H1 (cell line): Measurements from ENCODE around the gene PRPF4. TPM values are rescaled to one million over a fixed set of nuclear protein-coding genes. Genes with fewer than 3 reads are reported as not detected.

Source experiments
- CEBPB ChIP-seq: IDR thresholded peaks from 2 replicates; pipeline ENCODE4 v1.6.1; 2012; ENCODE audit warnings: low read depth, low read length
- RBBP5 ChIP-seq: IDR thresholded peaks from 2 replicates; pipeline ENCODE4 v1.7.1; 2012; ENCODE audit warnings: low read depth, mild to moderate bottlenecking, inconsistent platforms, low read length, moderate library complexity, borderline replicate concordance
- SIN3A ChIP-seq, 2 experiments: IDR thresholded peaks in 1 of 2; conservative IDR thresholded peaks in 1 of 2; 2 replicates each; pipeline ENCODE4 v1.6.1; 2011 to 2012; ENCODE audit warnings: low read length in 2 of 2, improper control_type of control experiment in 1 of 2, low read depth in 1 of 2, mild to moderate bottlenecking in 1 of 2
- SP4 ChIP-seq: IDR thresholded peaks from 2 replicates; pipeline ENCODE4 v1.6.1; 2012; ENCODE audit warnings: low read length, inconsistent platforms
- polyA plus RNA-seq, 7 experiments: library from polyadenylated mRNA; depleted of rRNA in 3 of 7; stranded (reverse) in 5 of 7; unstranded in 2 of 7; fragments of >200 nt in 5 of 7; fragments of 200-250 nt in 2 of 7; gene quantifications; 1 replicate in 5 of 7; 2 replicates in 1 of 7; 4 replicates in 1 of 7; pipeline versions ENCODE4 v1.2.1 to v1.2.3, GENCODE V29; 2011 to 2013; ENCODE audit warnings: missing spikeins in 2 of 7, mixed read lengths in 2 of 7
- total RNA-seq: library from RNA; stranded (reverse); fragmentation: NEBNext Ultra II Directional; extraction: Animal tissue kit (Norgen Biotek cat#: 25700); gene quantifications from 2 replicates; pipeline ENCODE4 v1.2.1, GENCODE V29; 2021
- TF ChIP-seq, protein P1 (sequence below), 3 experiments: IDR thresholded peaks; 1 replicate in 2 of 3; 2 replicates in 1 of 3; pipeline versions ENCODE4 v1.5.1 to v1.6.1; 2011; ENCODE audit warnings: low read length in 3 of 3, mild to moderate bottlenecking in 3 of 3, inconsistent platforms in 2 of 3, low read depth in 1 of 3, moderate library complexity in 1 of 3; ENCODE audit not compliant: insufficient read depth in 1 of 3; ENCODE audit errors: control extremely low read depth in 1 of 3

The PRPF4 gene
- total and polyA plus RNA-seq, 2 of the 8 experiments (the other 6 are each of a cell fraction or from before 2014, with no cell fraction given) = 15.2 to 33.4 TPM

DNA sequence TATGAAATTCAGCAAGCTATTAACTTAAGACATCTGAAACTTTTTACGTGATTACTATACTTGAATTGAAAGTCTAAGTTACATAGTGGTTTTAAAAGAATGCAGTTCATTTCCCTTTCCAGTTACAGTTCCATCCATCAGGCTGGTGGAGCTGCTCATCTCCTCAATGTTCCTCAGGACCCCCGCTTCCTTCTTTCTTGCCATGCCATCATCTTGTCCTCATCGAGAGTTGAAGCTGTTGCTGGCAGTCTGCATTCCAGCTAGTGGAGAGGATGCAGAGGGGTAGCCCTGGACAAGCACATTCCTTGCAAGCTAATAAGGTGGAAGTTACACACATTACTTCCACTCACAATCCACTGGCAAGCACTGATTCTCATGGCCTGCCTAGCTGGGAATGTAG lies 36.5 kb downstream of the PRPF4 start (continued):
- TF ChIP-seq RBBP5 = no peak
- TF ChIP-seq, protein P1, sequence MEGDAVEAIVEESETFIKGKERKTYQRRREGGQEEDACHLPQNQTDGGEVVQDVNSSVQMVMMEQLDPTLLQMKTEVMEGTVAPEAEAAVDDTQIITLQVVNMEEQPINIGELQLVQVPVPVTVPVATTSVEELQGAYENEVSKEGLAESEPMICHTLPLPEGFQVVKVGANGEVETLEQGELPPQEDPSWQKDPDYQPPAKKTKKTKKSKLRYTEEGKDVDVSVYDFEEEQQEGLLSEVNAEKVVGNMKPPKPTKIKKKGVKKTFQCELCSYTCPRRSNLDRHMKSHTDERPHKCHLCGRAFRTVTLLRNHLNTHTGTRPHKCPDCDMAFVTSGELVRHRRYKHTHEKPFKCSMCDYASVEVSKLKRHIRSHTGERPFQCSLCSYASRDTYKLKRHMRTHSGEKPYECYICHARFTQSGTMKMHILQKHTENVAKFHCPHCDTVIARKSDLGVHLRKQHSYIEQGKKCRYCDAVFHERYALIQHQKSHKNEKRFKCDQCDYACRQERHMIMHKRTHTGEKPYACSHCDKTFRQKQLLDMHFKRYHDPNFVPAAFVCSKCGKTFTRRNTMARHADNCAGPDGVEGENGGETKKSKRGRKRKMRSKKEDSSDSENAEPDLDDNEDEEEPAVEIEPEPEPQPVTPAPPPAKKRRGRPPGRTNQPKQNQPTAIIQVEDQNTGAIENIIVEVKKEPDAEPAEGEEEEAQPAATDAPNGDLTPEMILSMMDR (IDR thresholded peaks at IDR 0.05; ENCODE audit: control extremely low read depth in 1 of 3, insufficient read depth in 1 of 3, low read depth in 1 of 3, low read length in 3 of 3) = no peak
- TF ChIP-seq SP4 = no peak
- no peak for TF ChIP-seq CEBPB
- no peak for TF ChIP-seq SIN3A (conservative IDR thresholded peaks at IDR 0.05 in 1 of 2, IDR thresholded peaks at IDR 0.05 in 1 of 2; ENCODE audit: low read depth in 1 of 2, low read length in 2 of 2)
